Hematopoietic multipotent progenitor cell (in vitro differentiated cells): ENCODE results near the gene ACP1. TPM values are rescaled to one million over a fixed set of nuclear protein-coding genes. Genes with fewer than 3 reads are reported as not detected.
"Not testable (repeated sequence)": the region's sequence is repeated elsewhere in the genome, so short reads cannot be mapped to it uniquely, and the experiment has no call there.

Experiments used
- DNase-seq, 3 donors: peaks; one replicate each; pipeline ENCODE4 v3.0.0-alpha.2; 2011 to 2015; ENCODE audit warnings: low read depth in 2 of 3, low spot score in 2 of 3
- total RNA-seq: library from RNA; depleted of rRNA; stranded (reverse); fragments of >200 nt; gene quantifications from one replicate; pipeline ENCODE4 v1.2.3, GENCODE V29; 2012

ACP1 gene
- total RNA-seq, 1 donor: 57.1 TPM

GRCh38 chr2:309148-309953 is 44.6 kb downstream of the ACP1 start:
- DNase-seq: no peak

- no peak for DNase-seq
Measured at GRCh38 chr2:309954-310510, 45.3 kb downstream of the ACP1 start.

- DNase-seq: no peak
Measured at GRCh38 chr2:310994-311393, 46.2 kb downstream of the ACP1 start.

GRCh38 chr2:313991-314390 is 49.2 kb downstream of the ACP1 start:
- no peak for DNase-seq

GRCh38 chr2:314561-315336 is 50.0 kb downstream of the ACP1 start:
- DNase-seq: no peak

GRCh38 chr2:315925-316324 is 51.2 kb downstream of the ACP1 start:
- not testable (repeated sequence) for DNase-seq

- no peak for DNase-seq
Measured at GRCh38 chr2:316381-316780, 51.6 kb downstream of the ACP1 start.

- DNase-seq: no peak
Measured at GRCh38 chr2:317501-318424, 53.0 kb downstream of the ACP1 start.

GRCh38 chr2:319059-319600 is 54.4 kb downstream of the ACP1 start:
- DNase-seq: no peak

GRCh38 chr2:320561-320960 is 55.8 kb downstream of the ACP1 start:
- DNase-seq: no peak

- no peak for DNase-seq
Measured at GRCh38 chr2:322326-322725, 57.6 kb downstream of the ACP1 start.

- no peak for DNase-seq
Measured at GRCh38 chr2:323035-323434, 58.3 kb downstream of the ACP1 start.

Other genes with a start within 250 kb of the ACP1 start
- under 0.01 TPM for gene FAM110C, start 218.4 kb upstream of the ACP1 start, total RNA-seq
- 13.2 TPM for gene SH3YL1, start 915 bp upstream of the ACP1 start, total RNA-seq
- not detected for gene ALKAL2, start 23.1 kb downstream of the ACP1 start, total RNA-seq